Loucy (cell line): ENCODE data around the gene HS6ST3.
"Not testable (repeated sequence)": the region's sequence is repeated elsewhere in the genome, so short reads cannot be mapped to it uniquely, and the experiment has no call there.

Experiments used
- H2AFZ ChIP-seq: fragments of 200-600 bp; sonication (generic); 2 replicates; pipeline ENCODE4 v1.6.0; 2016; ENCODE audit warnings: antibody characterized with exemption, mild to moderate bottlenecking, low read length, moderate library complexity
- H3F3A ChIP-seq: fragments of 200-600 bp; 2 replicates; pipeline ENCODE4 v1.6.0; 2016; ENCODE audit warnings: antibody characterized with exemption, low read depth, mild to moderate bottlenecking
- H3K27me3 ChIP-seq: fragments of 200-600 bp; sonication (generic); 2 replicates; pipeline ENCODE4 v1.6.1; 2014; ENCODE audit warnings: low read length, mild to moderate bottlenecking; ENCODE audit not compliant: insufficient read depth, poor library complexity, severe bottlenecking
- H3K36me3 ChIP-seq: fragments of 200-600 bp; sonication (generic); 2 replicates; pipeline ENCODE4 v1.6.1; 2016; ENCODE audit warnings: low read length; ENCODE audit not compliant: insufficient read depth
- H3K4me1 ChIP-seq: fragments of 200-600 bp; sonication (generic); 2 replicates; pipeline ENCODE4 v1.5.1; 2014; ENCODE audit warnings: low read length, mild to moderate bottlenecking; ENCODE audit not compliant: insufficient read depth, poor library complexity, severe bottlenecking
- H3K4me2 ChIP-seq: fragments of 200-600 bp; sonication (generic); 2 replicates; pipeline ENCODE4 v1.6.0; 2014; ENCODE audit warnings: antibody characterized with exemption, low read length, low read depth, mild to moderate bottlenecking; ENCODE audit not compliant: poor library complexity, severe bottlenecking
- H3K4me3 ChIP-seq: fragments of 200-600 bp; sonication (generic); 2 replicates; pipeline ENCODE4 v1.5.1; 2014; ENCODE audit warnings: low read length, mild to moderate bottlenecking, mixed read lengths; ENCODE audit not compliant: poor library complexity, severe bottlenecking
- H3K79me2 ChIP-seq: fragments of 200-600 bp; sonication (generic); 2 replicates; pipeline ENCODE4 v1.6.1; 2014; ENCODE audit warnings: low read length; ENCODE audit not compliant: insufficient read depth
- H3K9ac ChIP-seq: fragments of 200-600 bp; sonication (generic); 2 replicates; pipeline ENCODE4 v1.6.0; 2014; ENCODE audit warnings: mild to moderate bottlenecking, low read depth, low read length, moderate library complexity; ENCODE audit not compliant: poor library complexity, severe bottlenecking
- H3K9me2 ChIP-seq: fragments of 200-600 bp; sonication (generic); replicated peaks from 2 replicates; pipeline ENCODE4 v1.6.1; 2016; ENCODE audit warnings: low read depth, low read length, mixed read lengths
- H3K9me3 ChIP-seq: fragments of 200-600 bp; sonication (generic); 2 replicates; pipeline ENCODE4 v1.6.1; 2014; ENCODE audit warnings: mild to moderate bottlenecking, antibody characterized with exemption, low read length, low read depth; ENCODE audit not compliant: insufficient read depth
- H4K20me1 ChIP-seq: fragments of 200-600 bp; sonication (generic); 2 replicates; pipeline ENCODE4 v1.6.0; 2014; ENCODE audit warnings: antibody characterized with exemption, low read length, mild to moderate bottlenecking; ENCODE audit not compliant: insufficient read depth, poor library complexity, severe bottlenecking
- EZH2phosphoT487 ChIP-seq: fragments of 200-600 bp; IDR thresholded peaks from 2 replicates; pipeline ENCODE4 v1.6.1; 2018; ENCODE audit warnings: antibody characterized with exemption, mild to moderate bottlenecking, moderate library complexity, borderline replicate concordance
- TF ChIP-seq, protein P1 (sequence below): fragments of 200-600 bp; sonication (generic); conservative IDR thresholded peaks from 2 replicates; pipeline ENCODE4 v1.5.1; 2014; ENCODE audit warnings: mild to moderate bottlenecking, antibody characterized with exemption, low read length

Gene HS6ST3

DNA sequence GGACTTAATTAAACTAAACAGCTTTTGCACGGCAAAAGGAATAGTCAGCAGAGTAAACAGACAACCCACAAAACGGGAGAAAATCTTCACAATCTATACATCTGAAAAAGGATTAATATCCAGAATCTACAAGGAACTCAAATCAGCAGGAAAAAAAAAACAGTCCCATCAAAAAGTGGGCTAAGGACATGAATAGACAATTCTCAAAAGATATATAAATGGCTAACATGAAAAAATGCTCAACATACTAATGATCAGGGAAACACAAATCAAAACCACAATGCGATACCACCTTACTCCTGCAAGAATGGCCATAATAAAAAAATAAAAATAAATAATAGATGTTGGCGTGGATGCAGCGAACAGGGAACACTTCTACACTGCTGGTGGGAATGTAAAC lies 38.4 kb upstream of the HS6ST3 start:
- H3F3A ChIP-seq, H3K9ac ChIP-seq, H4K20me1 ChIP-seq, H3K4me1 ChIP-seq, H3K27me3 ChIP-seq, H3K79me2 ChIP-seq, H3K4me3 ChIP-seq, H3K4me2 ChIP-seq, H3K9me2 ChIP-seq, H3K36me3 ChIP-seq, H2AFZ ChIP-seq, H3K9me3 ChIP-seq: not testable (repeated sequence)

DNA sequence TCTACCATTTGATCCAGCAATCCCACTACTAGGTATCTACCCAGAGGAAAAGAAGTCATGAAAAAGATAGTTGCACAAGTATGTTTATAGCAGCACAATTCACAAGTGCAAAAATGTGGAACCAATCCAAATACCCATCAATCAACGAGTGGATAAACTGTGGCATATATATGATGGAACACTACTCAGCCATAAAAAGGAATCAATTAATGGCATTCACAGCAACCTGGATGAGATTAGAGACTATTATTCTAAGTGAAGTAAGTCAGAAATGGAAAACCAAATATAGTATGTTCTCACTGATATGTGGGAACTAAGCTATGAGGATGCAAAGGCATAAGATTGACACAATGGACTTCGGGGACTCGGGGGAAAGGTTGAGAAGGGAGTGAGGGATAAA lies 38.0 kb upstream of the HS6ST3 start:
- not testable (repeated sequence) for H3K79me2 ChIP-seq, H2AFZ ChIP-seq, H3K27me3 ChIP-seq, H3K4me2 ChIP-seq, H4K20me1 ChIP-seq, H3K9me3 ChIP-seq, H3K4me1 ChIP-seq, H3K9ac ChIP-seq, H3K36me3 ChIP-seq, H3K9me2 ChIP-seq, H3F3A ChIP-seq, H3K4me3 ChIP-seq

DNA sequence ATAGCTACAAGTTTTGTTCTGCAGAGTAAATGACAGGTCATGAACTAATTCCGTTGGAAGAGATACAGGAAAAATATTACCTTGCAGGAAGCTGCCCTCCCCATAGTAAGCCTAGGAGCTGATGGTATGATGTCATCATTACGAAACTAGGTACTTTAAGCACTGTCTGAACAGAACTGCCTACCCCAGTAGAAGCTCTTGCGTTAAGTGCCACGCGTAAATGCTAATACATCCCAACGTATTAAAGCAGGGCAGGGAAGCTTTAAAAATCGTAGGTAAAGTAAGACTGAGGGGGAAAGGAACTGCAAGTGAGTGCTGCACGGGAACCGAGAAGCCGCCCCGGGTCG lies 37.3 kb upstream of the HS6ST3 start:
- no peak overlapping the region for H2AFZ ChIP-seq
- no peaks in the 10 kb centered on the region for H3K9me3 ChIP-seq

DNA sequence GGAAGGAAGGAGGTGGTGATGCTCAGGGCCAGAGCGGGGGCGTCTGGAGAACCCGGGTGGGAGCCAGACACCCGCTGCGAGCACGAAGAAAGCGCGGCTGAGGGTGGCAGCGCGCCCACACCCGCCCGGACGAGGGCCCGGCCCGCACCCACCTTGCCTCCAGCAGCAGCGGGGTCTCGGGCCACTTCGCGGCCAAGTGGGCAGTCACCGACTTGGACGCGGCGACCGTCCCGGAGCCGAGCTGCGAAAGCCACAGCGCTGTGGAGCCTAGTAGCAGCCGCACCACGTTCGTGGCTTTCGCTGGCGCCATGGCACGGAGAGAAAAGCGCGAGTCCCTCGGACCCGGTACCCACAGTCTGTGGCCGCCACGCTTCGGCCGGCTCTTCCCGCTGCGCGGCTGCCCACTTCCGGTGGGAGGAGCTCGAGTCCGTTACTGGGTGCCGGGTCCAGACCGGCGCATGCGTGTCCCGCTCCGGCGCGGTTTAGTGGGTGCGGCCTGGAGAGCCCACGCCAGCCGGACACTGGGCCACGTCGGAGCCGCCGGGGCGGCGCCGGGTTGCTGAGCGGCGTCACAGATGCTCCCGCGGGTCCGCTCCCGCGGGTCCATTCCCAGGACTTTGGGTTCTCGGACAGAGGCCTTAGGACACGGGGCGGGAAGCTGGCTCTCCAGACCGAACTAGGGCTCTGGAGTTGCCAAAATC lies 36.8 kb upstream of the HS6ST3 start, which contains the start of gene UGGT2:
Gene UGGT2 (minus strand): TSS at position 399 of the 701 bp plus-strand sequence. CDS start 89 bp downstream, at position 310.
- H3K9me2 ChIP-seq: no peaks in the 10 kb centered on the region
- no peaks in the 10 kb centered on the region for H3K79me2 ChIP-seq
- no peaks in the 10 kb centered on the region for H3K4me1 ChIP-seq
- H3F3A ChIP-seq: no peaks in the 10 kb centered on the region
- no peak for TF ChIP-seq EZH2phosphoT487
- TF ChIP-seq, protein P1, sequence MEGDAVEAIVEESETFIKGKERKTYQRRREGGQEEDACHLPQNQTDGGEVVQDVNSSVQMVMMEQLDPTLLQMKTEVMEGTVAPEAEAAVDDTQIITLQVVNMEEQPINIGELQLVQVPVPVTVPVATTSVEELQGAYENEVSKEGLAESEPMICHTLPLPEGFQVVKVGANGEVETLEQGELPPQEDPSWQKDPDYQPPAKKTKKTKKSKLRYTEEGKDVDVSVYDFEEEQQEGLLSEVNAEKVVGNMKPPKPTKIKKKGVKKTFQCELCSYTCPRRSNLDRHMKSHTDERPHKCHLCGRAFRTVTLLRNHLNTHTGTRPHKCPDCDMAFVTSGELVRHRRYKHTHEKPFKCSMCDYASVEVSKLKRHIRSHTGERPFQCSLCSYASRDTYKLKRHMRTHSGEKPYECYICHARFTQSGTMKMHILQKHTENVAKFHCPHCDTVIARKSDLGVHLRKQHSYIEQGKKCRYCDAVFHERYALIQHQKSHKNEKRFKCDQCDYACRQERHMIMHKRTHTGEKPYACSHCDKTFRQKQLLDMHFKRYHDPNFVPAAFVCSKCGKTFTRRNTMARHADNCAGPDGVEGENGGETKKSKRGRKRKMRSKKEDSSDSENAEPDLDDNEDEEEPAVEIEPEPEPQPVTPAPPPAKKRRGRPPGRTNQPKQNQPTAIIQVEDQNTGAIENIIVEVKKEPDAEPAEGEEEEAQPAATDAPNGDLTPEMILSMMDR: no peak
- no peak within 1 kb of the TSS for H3K4me3 ChIP-seq
- no peaks in the 10 kb centered on the region for H4K20me1 ChIP-seq
- no peak within 1 kb of the TSS for H3K9ac ChIP-seq
- H3K9me3 ChIP-seq: no peaks in the 10 kb centered on the region
- H2AFZ ChIP-seq: no peak within 1 kb of the TSS
- H3K36me3 ChIP-seq: no peaks in the 10 kb centered on the region
- no peak within 1 kb of the TSS for H3K4me2 ChIP-seq
- no peaks in the 10 kb centered on the region for H3K27me3 ChIP-seq

More for the DNA sequence above, 37.3 kb upstream of the HS6ST3 start:
- Histone ChIP-seq H3K36me3 (no peaks in the 10 kb centered on the region), H3K9ac (no peak overlapping the region), H3K27me3 (no peaks in the 10 kb centered on the region), H3K4me2 (no peak overlapping the region), H3K4me1 (no peaks in the 10 kb centered on the region), H4K20me1 (no peaks in the 10 kb centered on the region), H3K9me2 (no peaks in the 10 kb centered on the region), H3F3A (no peaks in the 10 kb centered on the region), H3K4me3 (no peak overlapping the region), H3K79me2 (no peaks in the 10 kb centered on the region)
- TF ChIP-seq, protein P1: no peak
- TF ChIP-seq EZH2phosphoT487: no peak
